ENCODE results near the gene PTPRE.

The PTPRE gene

GRCh38 chr10:127908106-127908958 is 1.4 kb downstream of the PTPRE start:
- DNase-seq (ENCODE audit: low spot score): no peak

- no peak for DNase-seq (ENCODE audit: low spot score)
Observed at GRCh38 chr10:127908959-127909267, 2.0 kb downstream of the PTPRE start.

GRCh38 chr10:127909716-127910463 is 3.0 kb downstream of the PTPRE start:
- no peak for DNase-seq (ENCODE audit: low spot score)

GRCh38 chr10:127910464-127910770 is 3.5 kb downstream of the PTPRE start:
- no peak for DNase-seq (ENCODE audit: low spot score)

GRCh38 chr10:127911218-127911866 is 4.4 kb downstream of the PTPRE start:
- no peak for DNase-seq (ENCODE audit: low spot score)

GRCh38 chr10:127911867-127912257 is 5.0 kb downstream of the PTPRE start:
- no peak for DNase-seq (ENCODE audit: low spot score)

- DNase-seq (ENCODE audit: low spot score): no peak
Observed at GRCh38 chr10:127912607-127913367, 5.9 kb downstream of the PTPRE start.

GRCh38 chr10:127913368-127913759 is 6.5 kb downstream of the PTPRE start:
- no peak for DNase-seq (ENCODE audit: low spot score)

- DNase-seq (ENCODE audit: low spot score): no peak
Observed at GRCh38 chr10:127915324-127915723, 8.4 kb downstream of the PTPRE start.

- DNase-seq (ENCODE audit: low spot score): no peak
Observed at GRCh38 chr10:127916826-127917225, 9.9 kb downstream of the PTPRE start.

- DNase-seq (ENCODE audit: low spot score): peak; percentile 59
Observed at GRCh38 chr10:127918572-127918971, 11.7 kb downstream of the PTPRE start.

GRCh38 chr10:127919418-127920271 is 12.7 kb downstream of the PTPRE start:
- peak; percentile 80 for DNase-seq (ENCODE audit: low spot score)

GRCh38 chr10:127920306-127921074 is 13.6 kb downstream of the PTPRE start:
- no peak for DNase-seq (ENCODE audit: low spot score)

GRCh38 chr10:127921075-127921752 is 14.3 kb downstream of the PTPRE start:
- DNase-seq (ENCODE audit: low spot score): no peak

- peak; percentile 56 for DNase-seq (ENCODE audit: low spot score)
Observed at GRCh38 chr10:127921753-127922145, 14.8 kb downstream of the PTPRE start.

GRCh38 chr10:127922206-127922605 is 15.3 kb downstream of the PTPRE start:
- no peak for DNase-seq (ENCODE audit: low spot score)

GRCh38 chr10:127922675-127923366 is 15.9 kb downstream of the PTPRE start:
- DNase-seq (ENCODE audit: low spot score): peak; percentile 66

GRCh38 chr10:127923646-127924045 is 16.7 kb downstream of the PTPRE start:
- DNase-seq (ENCODE audit: low spot score): no peak

- DNase-seq (ENCODE audit: low spot score): no peak
Observed at GRCh38 chr10:127925471-127926207, 18.7 kb downstream of the PTPRE start.
